Activated T-cell treated with anti-CD3 and anti-CD28 coated beads for 4 hours (primary cell): ENCODE measurements around the gene SPAG6.
"Not testable (repeated sequence)": the region's sequence is repeated elsewhere in the genome, so short reads cannot be mapped to it uniquely, and the experiment has no call there.

Experiments
- DNase-seq: peaks from one replicate; pipeline ENCODE4 v3.0.0-alpha.2; 2020

The SPAG6 gene

DNA sequence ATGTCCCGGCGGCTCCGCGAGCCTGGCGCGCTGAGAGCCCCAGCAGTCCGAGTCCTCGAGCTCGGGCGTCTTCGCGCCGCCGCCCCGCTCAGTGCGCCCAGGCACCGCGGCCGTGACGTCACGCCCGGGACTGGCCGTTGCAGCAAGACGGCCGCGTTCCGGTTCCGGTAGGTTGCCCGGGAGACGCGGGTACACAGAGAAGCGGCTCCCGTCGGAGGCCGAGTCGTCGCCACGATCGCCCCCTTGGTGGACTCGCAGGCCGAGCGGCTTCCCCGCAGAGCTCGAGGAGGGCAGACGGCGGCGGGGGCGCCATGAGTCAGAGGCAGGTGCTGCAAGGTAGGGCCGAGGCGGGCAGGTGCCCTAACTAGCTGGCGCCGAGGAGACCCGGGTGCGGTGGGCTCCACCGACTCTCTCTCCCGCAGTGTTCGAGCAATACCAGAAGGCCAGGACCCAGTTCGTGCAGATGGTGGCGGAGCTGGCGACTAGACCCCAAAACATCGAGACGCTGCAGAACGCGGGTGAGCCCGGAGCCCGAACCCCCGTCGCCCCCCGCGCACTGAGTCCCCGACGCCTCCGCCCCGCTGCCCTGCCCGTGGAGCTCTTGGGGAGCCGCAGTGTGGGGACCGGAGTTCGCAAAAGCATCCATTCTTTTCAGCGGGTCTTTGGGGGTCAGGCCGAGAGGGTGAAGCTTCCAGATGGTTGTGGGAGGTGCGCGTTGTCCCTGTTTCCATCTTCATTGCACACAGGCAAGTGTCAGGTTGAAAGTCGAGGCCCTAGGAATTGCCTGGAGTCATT is at the start of gene SPAG6:
Gene SPAG6, plus strand, starts transcription at position 196 of the 795 bp plus-strand sequence. Its CDS starts 116 bp downstream, at position 312.
- DNase-seq, result peak; percentile 27

DNA sequence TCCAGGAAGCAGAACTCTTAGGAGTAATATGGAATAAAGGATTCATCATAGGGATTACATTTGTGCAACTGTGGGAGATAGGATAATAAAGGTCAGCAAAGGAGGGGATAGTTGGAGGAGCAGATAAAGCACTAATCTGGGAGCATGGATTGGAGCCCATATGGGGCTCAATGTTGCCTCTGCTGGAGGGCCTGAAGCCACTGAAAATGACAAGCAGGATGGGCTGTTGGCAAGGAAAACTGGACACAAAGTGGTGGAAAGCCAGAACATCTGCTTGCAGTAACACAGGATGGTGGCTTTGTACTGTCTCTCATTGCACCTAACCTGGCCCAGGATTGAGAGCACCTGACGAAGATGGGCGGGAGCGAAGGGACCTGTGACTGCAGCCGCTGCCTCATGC is 44.1 kb upstream of the SPAG6 start:
- DNase-seq, result no peak

GRCh38 chr10:22303461-22303860 is 41.8 kb upstream of the SPAG6 start:
- DNase-seq, result no peak

DNA sequence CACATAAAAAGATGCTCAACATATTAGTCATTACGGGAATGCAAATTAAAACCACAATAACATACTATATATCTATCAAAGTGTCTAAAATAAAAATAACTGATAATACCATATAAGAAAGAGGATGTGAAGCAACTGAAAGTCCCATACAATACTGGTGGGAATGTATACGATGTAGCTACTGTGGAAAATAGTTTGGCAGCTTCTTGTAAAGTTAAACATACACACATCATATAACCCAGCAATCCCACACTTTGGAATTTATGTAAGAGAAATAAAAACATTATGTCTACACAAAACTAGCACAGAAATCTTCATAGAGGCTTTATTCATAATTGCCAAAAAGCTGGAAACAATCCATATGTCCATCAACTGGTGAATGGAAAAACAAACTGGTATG is 39.6 kb upstream of the SPAG6 start:
- DNase-seq, result no peak

GRCh38 chr10:22308390-22308789 is 36.9 kb upstream of the SPAG6 start:
- no peak for DNase-seq

DNA sequence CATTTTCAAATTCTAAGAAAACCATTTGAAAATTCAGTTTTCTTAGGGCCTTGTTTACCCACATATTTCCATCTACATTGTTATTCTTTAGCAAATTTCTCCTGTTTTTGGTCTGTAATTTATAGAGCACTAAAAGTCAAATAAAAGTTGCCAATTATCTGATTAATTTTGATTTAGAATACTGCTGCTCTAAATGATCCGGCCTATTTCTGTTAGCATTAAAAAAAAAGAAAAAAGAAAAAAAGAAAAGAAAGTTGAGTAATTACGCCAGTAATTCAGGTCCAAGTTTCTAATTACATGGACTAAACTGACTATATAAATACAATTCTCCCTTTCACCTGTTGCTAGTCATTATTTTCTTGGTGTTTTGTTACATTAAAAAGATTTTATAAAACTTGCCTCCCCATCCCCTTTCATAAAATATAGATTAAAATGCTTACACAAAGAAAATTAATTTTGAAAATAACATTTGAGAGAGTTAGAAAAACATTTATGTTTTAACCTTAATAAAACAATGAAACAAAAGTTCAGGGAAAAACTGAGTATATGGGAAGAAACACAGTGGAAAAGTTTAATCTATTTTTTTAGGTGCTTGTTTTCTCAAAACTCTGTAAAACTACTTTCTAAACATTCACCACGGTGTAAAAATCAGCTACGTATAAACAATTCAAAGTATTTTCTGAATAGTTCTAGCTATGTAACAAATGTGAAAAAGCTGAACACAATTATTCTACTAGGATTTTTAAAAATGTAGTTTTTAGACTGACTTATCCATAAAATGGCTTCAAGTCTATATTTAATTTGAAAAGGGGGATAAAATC is 35.9 kb upstream of the SPAG6 start:
- DNase-seq, result no peak

DNA sequence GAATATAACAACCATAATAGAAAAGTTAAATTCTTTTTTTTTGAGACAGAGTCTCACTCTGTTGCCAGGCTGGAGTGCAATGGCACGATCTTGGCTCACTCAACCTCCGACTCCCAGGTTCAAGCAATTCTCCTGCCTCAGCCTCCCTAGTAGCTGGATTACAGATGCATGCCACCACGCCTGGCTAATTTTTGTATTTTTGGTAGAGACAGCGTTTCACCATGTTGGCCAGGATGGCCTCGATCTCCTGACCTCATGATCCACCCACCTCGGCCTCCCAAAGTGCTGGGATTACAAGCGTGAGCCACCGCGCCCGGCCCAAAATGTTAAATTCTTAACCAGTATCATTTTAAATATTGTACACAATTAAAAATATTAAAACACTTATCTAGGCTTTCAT is 35.3 kb upstream of the SPAG6 start:
- not testable (repeated sequence) for DNase-seq

DNA sequence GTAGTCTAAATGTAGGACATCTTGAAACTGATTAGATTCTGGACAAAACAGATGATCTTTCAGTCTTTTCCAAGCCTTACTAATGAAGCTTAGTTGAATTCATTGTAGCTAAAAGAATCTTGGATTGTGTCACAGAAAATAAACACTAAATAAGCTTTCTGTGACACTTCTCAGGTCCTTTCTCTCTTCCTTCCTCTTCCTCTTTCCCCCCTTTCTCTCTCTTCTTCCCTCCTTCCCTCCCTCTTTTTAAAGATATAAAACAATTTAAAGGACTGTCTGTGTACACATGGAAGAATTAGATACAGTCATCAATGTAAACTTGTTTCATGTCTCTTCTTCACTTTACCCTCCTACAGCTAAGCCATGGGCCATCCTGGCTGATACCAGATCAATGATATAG is 34.4 kb upstream of the SPAG6 start:
- no peak for DNase-seq

DNA sequence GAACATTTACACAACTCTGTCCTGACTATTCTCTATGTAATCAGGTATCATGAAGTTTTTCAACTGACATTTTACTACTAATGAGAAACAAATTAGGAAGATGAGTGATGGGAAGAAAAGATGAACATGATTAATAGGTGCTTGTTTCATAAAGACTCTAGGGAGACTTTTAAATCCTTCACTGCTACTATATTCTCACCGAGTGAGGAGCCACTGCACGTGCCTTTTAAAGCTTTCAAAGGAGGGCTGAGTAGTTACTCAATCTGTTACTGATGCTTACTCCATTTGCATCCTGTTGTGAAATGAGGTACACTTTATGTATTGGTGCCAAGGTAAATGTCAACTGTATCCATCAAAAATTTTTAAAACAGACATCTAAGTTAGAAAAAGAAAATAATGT is 30.4 kb upstream of the SPAG6 start:
- no peak for DNase-seq

- DNase-seq, result no peak
These were observed 29.6 kb upstream of the SPAG6 start for GRCh38 chr10:22315455-22316285.

GRCh38 chr10:22316286-22317075 is 28.8 kb upstream of the SPAG6 start, which contains the start of gene COMMD3:
COMMD3 (plus strand) TSS chr10:22316388; CDS start chr10:22316418, 30 bp downstream.
- DNase-seq, result peak; percentile 35

DNA sequence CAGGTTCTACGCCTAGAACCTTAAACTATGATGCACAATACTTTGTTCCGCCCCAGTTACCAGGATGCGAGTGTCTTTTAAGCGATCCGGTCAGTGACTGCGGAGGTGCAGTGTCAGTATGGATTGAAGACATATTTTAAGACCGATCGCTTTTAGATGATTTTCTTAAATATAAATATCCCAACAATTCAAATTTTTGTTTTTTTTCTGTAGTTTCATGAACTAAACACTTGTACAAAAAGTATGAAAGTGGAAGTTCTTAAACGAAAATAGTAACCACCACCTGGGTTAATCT is 28.3 kb upstream of the SPAG6 start:
- no peak for DNase-seq

DNA sequence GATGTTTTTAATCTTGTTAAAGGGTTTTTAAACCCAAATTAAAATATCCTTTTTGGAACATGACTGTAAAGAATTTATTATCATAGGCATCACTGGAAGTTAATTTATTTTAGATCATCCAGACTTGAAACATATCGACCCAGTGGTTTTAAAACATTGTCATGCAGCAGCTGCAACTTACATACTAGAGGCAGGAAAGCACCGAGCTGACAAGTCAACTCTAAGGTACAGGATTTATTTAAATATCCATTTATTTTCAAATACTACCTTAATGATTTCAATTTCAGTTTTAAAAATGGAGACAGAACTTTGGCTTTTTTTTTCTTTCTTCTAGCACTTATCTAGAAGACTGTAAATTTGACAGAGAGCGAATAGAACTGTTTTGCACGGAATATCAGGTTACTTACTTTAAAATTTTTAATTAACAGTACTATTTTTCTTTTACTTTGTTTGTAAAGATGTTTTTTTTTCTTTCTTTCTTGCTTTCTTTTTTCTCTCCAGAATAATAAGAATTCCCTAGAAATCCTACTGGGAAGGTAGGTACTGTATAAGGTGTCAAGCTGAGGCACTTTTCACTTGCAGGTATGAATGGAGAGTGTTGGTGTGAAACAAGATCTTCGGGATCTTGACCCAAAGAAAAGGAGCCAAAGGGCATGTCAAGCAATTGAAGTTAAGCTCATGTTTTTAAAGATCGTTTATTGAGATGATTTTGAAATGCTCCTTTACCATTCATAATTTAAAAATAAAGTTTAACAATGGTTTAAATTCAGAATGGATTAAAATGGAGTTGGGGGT is 27.3 kb upstream of the SPAG6 start:
- DNase-seq, result no peak

DNA sequence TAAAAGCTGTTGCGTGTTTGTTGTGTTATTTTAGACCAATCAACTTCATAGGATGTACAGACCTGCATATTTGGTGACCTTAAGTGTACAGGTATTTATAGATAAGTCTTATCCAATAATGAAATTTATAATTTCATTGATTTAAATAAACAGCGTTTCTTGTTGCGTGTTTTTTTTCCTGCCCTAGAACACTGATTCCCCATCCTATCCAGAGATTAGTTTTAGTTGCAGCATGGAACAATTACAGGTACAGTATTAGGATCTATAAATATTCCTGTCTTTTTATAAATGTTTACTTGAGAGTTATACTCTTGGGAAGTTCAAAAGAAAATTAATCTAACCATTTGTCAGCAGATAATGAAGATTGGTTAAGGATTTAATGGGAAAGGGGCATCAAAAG is 26.5 kb upstream of the SPAG6 start:
- DNase-seq, result no peak

DNA sequence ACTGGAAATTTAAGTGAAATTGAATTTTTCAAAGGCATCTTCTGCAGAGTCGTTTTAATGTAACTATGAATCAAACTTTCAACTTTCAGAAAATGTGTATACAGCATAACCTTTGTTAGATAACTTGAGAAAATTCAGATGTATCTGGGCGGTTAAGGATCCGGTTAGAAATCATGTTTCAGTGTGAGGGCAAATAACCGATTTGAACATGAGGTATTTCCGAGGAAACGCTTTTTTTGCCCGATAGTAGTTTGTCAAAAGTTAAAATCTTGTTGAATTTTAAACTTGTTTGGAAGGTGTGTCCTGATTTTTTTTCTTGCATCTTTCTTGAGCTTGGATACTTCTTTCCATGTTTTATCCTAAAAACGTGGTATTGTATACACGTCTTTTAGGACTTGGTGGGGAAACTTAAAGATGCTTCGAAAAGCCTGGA is 25.7 kb upstream of the SPAG6 start:
- no peak for DNase-seq

GRCh38 chr10:22319980-22320558 is 25.2 kb upstream of the SPAG6 start:
- no peak for DNase-seq

GRCh38 chr10:22320591-22321155 is 24.6 kb upstream of the SPAG6 start, which contains the start of gene BMI1:
BMI1 (plus strand) TSS chr10:22321099; CDS start chr10:22326450, 5,351 bp downstream.
- no peak for DNase-seq

GRCh38 chr10:22321156-22321923 is 24.0 kb upstream of the SPAG6 start:
- peak; percentile 66 for DNase-seq

DNA sequence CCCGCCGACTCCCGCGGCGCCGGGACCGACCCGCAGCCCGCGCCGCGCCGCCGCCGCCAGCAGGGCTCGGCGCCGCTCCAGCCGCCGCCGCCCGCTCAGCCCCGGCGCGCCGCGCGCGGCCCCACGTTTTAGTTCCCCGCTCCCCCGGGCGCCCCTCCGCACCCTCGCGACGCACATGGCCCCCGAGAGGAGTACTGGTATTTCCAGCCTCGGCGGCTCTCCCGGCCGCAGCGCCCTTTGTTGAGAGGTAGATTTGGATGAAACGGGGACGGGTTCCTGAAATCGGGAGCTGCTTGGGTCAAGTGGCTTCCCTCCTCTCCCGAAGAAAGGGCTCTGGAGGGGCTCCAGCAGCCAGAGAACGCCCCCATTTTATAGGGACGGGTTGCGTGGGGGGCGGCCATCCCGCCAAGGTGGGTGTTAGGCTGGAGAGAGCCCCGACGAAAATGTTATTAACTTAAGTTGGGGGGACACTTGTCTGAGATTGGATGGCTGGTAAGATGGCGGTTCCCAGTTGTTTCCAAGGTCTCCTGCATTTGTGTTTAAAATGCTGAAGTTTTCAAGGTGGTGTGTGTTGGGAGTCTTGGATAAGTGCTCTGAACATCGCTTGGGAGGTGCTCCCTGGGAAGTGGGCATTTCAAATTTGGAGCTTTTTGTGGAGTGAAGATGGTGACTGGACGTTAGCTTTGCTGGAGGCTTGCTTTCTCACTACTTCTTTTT is 23.2 kb upstream of the SPAG6 start:
- DNase-seq, result no peak
